ENCODE measurements around the gene SLC12A9. TPM values are rescaled to one million over a fixed set of nuclear protein-coding genes. Genes with fewer than 3 reads are reported as not detected.

SLC12A9 gene
- total RNA-seq, 1 donor from 2014 or later, result 39.1 TPM

- H3K27me3 Mint-ChIP-seq (ENCODE audit: low read depth), result no peaks in the 10 kb centered on the region
- H3K4me3 Mint-ChIP-seq, result peak overlapping the region; percentile 67
- H3K9me3 Mint-ChIP-seq, result no peaks in the 10 kb centered on the region
Observed at GRCh38 chr7:100836812-100837098, 15.8 kb upstream of the SLC12A9 start.

DNA sequence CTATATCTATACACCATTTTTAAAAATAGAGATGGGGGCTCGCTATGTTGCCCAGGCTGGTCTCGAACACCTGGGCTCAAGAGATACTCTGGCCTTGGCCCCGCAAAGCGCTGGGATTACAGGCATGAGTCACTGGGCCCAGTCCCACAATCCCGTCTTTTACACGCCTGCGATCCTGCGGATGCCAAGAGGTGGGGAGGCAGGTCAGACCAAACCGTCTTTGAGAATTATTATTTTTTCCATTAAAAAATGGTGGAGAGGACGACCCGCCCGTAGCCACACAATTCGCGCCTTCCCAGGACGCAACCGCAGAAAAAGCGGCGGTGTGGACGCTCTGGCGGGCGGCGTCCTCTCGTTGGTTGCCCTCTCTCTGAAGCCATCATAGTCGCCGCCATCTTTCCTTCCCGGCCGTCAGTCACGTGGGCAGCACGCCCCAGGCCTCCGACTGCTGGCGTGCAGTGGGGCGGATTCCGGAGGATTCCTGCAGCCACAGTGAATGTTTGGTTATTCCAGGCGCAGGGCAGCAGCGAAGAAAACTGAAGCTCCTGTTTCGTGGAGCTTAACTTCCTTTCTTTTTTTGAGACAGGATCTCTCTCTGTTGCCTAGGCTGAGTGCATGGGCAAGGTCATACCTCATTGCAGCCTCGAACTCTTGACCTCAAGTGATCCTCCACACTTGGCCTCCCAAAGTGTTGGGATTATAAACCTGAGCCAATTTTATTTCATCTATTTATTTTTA lies 15.2 kb upstream of the SLC12A9 start:
- Mint-ChIP-seq H3K36me3 (no peaks in the 10 kb centered on the region), H3K4me1 (peaks cover 29% of the 10 kb centered on the region), H3K9me3 (no peaks in the 10 kb centered on the region), H3K27me3 (ENCODE audit: low read depth) (no peaks in the 10 kb centered on the region), H3K4me3 (peak overlapping the region; percentile 67), H3K27ac (peak overlapping the region; percentile 96)
- DNase-seq (ENCODE audit: low spot score in 2 of 2, unreplicated experiment in 2 of 2), result peak; percentile 79 to 86
- TF ChIP-seq CTCF (IDR thresholded peaks at IDR 0.05; ENCODE audit: unreplicated experiment), result no peak

More at GRCh38 chr7:100836812-100837098, 15.8 kb upstream of the SLC12A9 start:
- no peak for TF ChIP-seq CTCF (IDR thresholded peaks at IDR 0.05; ENCODE audit: unreplicated experiment)
- Mint-ChIP-seq H3K36me3 (no peaks in the 10 kb centered on the region), H3K27ac (peak overlapping the region; percentile 98), H3K4me1 (peaks cover 29% of the 10 kb centered on the region)
- DNase-seq (ENCODE audit: low spot score in 2 of 2, unreplicated experiment in 2 of 2), result no peak

GRCh38 chr7:100839361-100839760 lies 13.2 kb upstream of the SLC12A9 start:
- H3K9me3 Mint-ChIP-seq, result no peaks in the 10 kb centered on the region
- no peak for TF ChIP-seq CTCF (IDR thresholded peaks at IDR 0.05; ENCODE audit: unreplicated experiment)
- no peak overlapping the region for H3K27ac Mint-ChIP-seq
- H3K4me1 Mint-ChIP-seq, result peaks cover 28% of the 10 kb centered on the region
- no peak overlapping the region for H3K4me3 Mint-ChIP-seq
- no peaks in the 10 kb centered on the region for H3K27me3 Mint-ChIP-seq (ENCODE audit: low read depth)
- DNase-seq (ENCODE audit: low spot score in 2 of 2, unreplicated experiment in 2 of 2), result no peak
- H3K36me3 Mint-ChIP-seq, result no peaks in the 10 kb centered on the region

DNA sequence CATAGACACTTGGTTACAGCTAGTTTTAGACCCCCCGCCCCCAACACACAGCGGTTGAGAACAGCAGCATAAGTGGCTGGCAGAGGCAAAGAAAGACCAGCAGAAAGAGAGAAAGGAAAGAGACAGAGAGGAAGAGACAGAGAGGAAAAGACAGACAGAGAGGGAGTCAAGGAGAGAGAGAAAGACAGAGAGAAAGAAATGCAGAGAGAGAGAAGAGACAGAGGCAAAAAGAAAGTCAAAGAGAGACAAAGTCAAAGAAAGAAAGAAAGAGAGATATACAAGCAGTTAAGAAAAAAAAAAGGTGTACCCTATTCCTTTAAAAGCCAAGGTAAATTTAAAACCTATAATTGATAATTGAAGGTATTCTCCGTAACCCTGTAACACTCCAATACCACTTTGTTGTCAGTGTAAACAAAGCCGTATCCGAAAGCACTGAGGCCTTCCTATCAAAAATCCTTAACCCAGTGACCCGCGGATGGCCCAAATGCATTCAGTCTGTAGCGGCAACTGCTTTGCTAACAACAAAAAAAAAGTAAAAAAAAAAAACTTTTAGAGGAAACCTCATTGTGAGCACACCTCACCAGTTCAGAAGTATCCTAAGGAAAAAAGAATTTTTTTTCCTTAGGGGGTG lies 11.9 kb upstream of the SLC12A9 start:
- Mint-ChIP-seq H3K27ac (no peak overlapping the region), H3K4me1 (peaks cover 26% of the 10 kb centered on the region), H3K36me3 (no peaks in the 10 kb centered on the region), H3K9me3 (no peaks in the 10 kb centered on the region), H3K4me3 (no peak overlapping the region), H3K27me3 (ENCODE audit: low read depth) (no peaks in the 10 kb centered on the region)
- TF ChIP-seq CTCF (IDR thresholded peaks at IDR 0.05; ENCODE audit: unreplicated experiment), result no peak
- no peak for DNase-seq (ENCODE audit: low spot score in 2 of 2, unreplicated experiment in 2 of 2)

DNA sequence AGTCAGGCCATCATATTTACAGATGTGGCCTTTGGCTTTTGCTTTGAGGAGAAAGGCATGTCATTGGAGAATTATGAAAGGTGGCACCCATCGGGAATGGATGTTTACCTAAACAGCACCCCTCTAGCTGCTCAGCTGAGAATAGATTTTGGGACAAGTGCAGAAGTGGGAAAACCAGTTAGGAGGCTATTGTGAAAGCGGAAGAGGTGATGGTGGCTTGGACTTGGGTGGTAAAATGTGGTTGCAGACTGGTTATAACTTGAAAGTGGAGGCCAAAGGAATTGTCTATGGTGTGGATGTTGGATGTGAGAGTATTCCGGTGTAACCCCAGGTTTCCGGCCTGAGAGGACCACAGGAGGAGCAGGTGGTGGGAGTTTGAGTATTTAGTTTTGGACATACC lies 5.2 kb upstream of the SLC12A9 start:
- DNase-seq (ENCODE audit: low spot score in 2 of 2, unreplicated experiment in 2 of 2), result no peak
- no peaks in the 10 kb centered on the region for H3K27me3 Mint-ChIP-seq (ENCODE audit: low read depth)
- H3K36me3 Mint-ChIP-seq, result no peaks in the 10 kb centered on the region
- TF ChIP-seq CTCF (IDR thresholded peaks at IDR 0.05; ENCODE audit: unreplicated experiment), result no peak
- H3K4me3 Mint-ChIP-seq, result no peak overlapping the region
- no peaks in the 10 kb centered on the region for H3K9me3 Mint-ChIP-seq
- peaks cover 5% of the 10 kb centered on the region for H3K4me1 Mint-ChIP-seq
- H3K27ac Mint-ChIP-seq, result no peak overlapping the region

Data from mesothelial cell of epicardium (in vitro differentiated cells).